Stimulated activated CD4-positive, alpha-beta T cell treated with anti-CD3 and anti-CD28 coated beads, Interleukin-12 subunit alpha, Interleukin-12 subunit beta, amount 100 ng/mL, for 4 hours (primary cell): ENCODE data around the gene ELL2.
"Not testable (repeated sequence)": the region's sequence is repeated elsewhere in the genome, so short reads cannot be mapped to it uniquely, and the experiment has no call there.

ENCODE experiments used
- DNase-seq: peaks from one replicate; pipeline ENCODE4 v3.0.0-alpha.2; 2020

The ELL2 gene

GRCh38 chr5:95856501-95856981 lies 105.1 kb downstream of the ELL2 start:
- no peak for DNase-seq

- DNase-seq, result no peak
Observed at GRCh38 chr5:95853490-95853889, 108.2 kb downstream of the ELL2 start.

DNA sequence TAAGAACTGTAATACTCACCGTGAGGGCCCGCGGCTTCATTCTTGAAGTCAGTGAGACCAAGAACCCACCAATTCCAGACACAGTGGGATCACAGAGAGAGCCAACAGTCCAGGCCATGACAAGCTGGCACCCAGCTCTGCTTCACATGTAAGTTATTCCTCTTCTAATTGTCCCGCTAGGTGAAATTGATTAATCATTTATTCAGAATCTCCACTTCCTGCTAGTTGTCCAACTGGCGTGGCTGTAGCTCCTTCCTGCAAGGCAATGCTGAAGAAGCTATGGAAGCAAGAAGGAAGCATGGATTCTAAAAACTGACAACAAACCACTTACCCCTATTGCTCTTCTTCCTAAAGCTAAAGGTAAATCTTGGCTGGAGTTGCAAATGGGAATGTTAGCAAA lies 109.1 kb downstream of the ELL2 start:
- no peak for DNase-seq

- DNase-seq, result not testable (repeated sequence)
Observed at GRCh38 chr5:95851141-95851540, 110.5 kb downstream of the ELL2 start.

GRCh38 chr5:95850391-95850894 lies 111.2 kb downstream of the ELL2 start:
- no peak for DNase-seq

DNA sequence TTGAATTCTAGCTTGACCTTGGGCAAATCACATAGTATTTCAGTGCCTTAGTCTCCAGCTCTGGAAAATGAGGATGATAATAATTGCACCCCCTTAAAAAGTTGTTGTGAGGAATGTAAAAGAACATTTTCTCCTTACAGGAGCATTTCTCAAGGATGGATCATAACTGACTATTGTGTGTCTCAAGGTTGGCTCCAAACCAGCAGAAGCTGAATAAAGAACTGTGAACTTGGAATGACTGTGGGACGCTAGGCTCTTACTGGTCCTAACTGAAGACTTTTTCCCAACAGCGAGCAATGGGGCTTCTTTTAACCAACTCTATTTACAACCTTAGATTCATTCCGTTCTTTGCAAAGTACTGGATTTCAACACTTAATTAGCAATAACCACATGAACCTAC lies 113.0 kb downstream of the ELL2 start:
- DNase-seq, result no peak

DNA sequence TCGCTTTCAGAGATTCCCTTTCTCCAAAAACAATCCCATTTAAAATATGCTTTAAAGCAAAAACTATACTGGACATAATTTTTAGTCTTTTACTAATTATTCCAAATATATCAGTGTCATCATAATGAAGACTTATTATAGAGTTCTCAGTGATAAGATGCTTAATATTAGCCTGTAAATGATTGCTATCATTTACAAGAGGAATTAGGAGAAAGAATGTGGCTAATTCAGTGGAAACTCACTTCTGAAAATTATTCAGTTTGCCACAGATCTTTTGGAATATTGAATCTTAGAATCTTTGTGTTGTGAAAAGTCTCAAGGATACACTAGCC lies 114.4 kb downstream of the ELL2 start:
- DNase-seq, result no peak

- peak; percentile 59 for DNase-seq
Observed at GRCh38 chr5:95846554-95847260, 114.9 kb downstream of the ELL2 start.

DNA sequence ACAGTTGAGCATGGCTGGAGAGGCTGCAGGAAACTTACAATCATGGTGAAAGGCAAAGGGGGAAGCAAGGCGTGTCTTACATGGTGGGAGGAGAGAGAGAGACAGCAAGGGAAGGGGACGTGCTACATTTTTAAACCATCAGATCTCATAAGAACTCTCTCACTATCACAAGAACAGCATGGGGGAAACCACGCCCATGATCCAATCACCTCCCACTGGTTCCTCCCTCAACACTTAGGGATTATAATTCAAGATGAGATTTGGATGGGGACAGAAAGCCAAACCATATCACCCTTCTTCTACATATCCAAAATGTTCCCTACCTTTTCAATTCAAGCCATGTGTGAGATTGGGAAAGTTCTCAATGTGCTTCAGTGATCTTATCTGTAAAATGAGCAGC lies 116.3 kb downstream of the ELL2 start:
- DNase-seq, result no peak

GRCh38 chr5:95843733-95844223 lies 117.9 kb downstream of the ELL2 start:
- DNase-seq, result no peak

GRCh38 chr5:95842854-95843544 lies 118.7 kb downstream of the ELL2 start:
- DNase-seq, result peak; percentile 45

GRCh38 chr5:95841914-95842812 lies 119.5 kb downstream of the ELL2 start:
- DNase-seq, result no peak

DNA sequence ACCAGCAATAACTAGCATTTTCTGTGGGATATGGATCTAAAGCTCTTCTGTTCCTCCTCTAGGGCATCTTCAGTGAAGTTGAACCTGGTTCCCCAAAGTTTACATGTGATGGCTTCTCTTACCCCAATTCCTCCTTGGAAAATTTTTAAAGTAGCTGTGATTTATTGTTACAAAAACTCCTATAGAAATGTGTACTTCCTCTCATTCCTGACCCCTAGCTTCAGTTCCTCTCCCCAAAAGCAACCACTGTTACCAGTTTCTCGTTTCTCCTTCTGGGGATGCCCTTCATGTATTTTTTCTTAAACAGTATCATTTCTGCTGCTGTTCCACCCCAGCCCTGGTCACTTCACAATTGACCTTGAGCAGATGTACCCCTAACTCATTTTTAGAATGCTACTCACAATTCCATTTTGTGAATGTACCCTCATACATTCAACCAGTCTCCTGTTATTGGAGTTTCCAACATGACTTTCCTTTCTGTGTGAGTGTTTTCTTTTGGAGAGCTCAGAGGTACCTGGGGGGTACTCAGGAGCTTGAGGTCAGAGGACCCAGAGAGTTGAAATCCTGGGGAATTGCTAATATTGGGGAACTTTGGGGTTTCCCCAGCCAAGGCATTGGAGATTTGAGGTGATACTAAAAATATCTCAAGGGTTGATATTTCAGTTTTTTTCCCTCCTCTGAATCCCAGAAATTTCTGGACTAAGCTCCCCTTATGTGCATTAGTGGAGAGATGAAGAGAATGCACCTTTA lies 120.5 kb downstream of the ELL2 start:
- DNase-seq, result no peak

- DNase-seq, result no peak
Observed at GRCh38 chr5:95839658-95840057, 122.0 kb downstream of the ELL2 start.

GRCh38 chr5:95838556-95838955 lies 123.1 kb downstream of the ELL2 start:
- DNase-seq, result no peak

- DNase-seq, result no peak
Observed at GRCh38 chr5:95838001-95838520, 123.6 kb downstream of the ELL2 start.

DNA sequence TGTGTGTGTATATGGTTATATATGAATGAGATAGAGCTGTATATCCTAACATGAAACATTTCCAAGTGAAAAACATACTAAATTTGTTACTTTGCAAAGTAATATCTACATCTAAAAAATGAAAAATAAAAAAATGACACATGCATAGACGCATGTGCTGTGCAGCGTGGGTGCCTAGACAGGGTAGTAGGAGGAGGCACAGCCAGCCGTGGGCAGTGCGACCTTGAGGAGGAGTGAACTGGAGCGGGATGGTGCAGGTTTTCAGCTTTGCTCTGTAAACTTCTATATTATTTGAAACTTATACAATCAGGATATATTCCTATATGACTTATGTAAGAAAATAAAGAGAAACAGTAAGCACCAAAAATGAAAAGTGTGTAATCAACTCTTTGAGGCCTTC lies 124.2 kb downstream of the ELL2 start:
- DNase-seq, result no peak

GRCh38 chr5:95836971-95837370 lies 124.7 kb downstream of the ELL2 start:
- not testable (repeated sequence) for DNase-seq

GRCh38 chr5:95836544-95836943 lies 125.1 kb downstream of the ELL2 start:
- no peak for DNase-seq

DNA sequence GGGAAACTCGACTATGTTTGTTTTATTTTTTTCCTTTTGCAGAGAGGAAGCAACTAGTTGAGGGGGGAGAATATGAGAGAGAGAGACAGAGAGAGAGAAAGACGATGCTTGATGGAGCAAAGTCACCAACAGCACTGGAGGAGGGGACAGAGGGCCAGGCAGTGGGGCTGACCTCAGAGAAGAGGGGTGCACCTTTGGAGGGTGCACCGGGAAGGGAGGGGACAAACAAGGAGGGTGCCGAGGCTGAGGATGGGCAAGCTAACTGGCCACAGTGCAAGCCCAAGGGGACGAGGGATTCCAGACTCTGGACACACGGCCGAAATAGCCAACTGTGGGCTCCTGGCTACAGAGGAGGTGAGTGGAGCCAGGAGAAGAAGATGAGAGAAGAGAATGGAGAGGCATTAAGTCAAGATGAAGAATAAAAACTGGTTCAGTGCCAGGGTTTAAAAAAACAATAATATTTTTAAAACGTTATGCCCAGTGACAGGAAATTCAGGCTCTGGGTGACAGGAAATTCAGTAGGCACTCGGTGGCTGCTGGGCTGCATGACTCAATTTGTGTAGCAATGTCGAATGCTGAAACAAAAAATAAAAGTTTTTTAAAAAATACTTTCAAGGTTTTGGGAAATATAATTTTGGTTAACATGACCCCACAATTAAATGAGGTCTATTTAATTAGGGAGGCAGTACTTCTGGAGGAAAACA lies 125.8 kb downstream of the ELL2 start:
- no peak for DNase-seq
